OCI-LY7 (cell line): ENCODE data around the gene TRAPPC14. TPM values are rescaled to one million over a fixed set of nuclear protein-coding genes. Genes with fewer than 3 reads are reported as not detected.

ENCODE experiments used
- BruUV-seq: library from RNA; stranded (reverse); fragments of 400-500 nt; replicated peaks from 2 replicates; lab custom pipeline; 2021; lab: Mats Ljungman, UMichigan
- CTCF ChIA-PET: fragments of 300-600 bp; sonication (Branson Sonifier 250); formaldehyde crosslinking; loops from one replicate; lab custom pipeline; 2022; ENCODE audit warnings: antibody characterized with exemption; ENCODE audit not compliant: unreplicated experiment; lab: Charles Lee
- POLR2A ChIA-PET: fragments of 300-600 bp; sonication (Branson Sonifier 250); formaldehyde crosslinking; loops from one replicate; lab custom pipeline; 2022; ENCODE audit warnings: antibody characterized with exemption; lab: Charles Lee
- DNase-seq: peaks from one replicate; pipeline ENCODE4 v3.0.0-alpha.2; 2015; ENCODE audit warnings: low spot score
- H2AFZ ChIP-seq: fragments of 200-600 bp; sonication (generic), shearing (Covaris generic); 2 replicates; pipeline ENCODE4 v1.6.1; 2014; ENCODE audit warnings: mild to moderate bottlenecking, antibody characterized with exemption, low read length, moderate library complexity
- H3K27ac ChIP-seq: fragments of 200-600 bp; sonication (generic); 2 replicates; pipeline ENCODE4 v1.5.1; 2014; ENCODE audit warnings: mixed run types, low read depth, mild to moderate bottlenecking, moderate library complexity, low read length, inconsistent platforms; ENCODE audit not compliant: poor library complexity, severe bottlenecking
- H3K36me3 ChIP-seq: fragments of 200-600 bp; sonication (generic); 2 replicates; pipeline ENCODE4 v1.6.1; 2014; ENCODE audit warnings: mild to moderate bottlenecking, antibody characterized with exemption, low read length, moderate library complexity, mixed read lengths; ENCODE audit not compliant: insufficient read depth
- H3K4me1 ChIP-seq: fragments of 200-600 bp; sonication (generic); 2 replicates; pipeline ENCODE4 v1.5.1; 2014; ENCODE audit warnings: mild to moderate bottlenecking, low read length; ENCODE audit not compliant: insufficient read depth, poor library complexity, severe bottlenecking
- H3K4me2 ChIP-seq: fragments of 200-600 bp; sonication (generic); 2 replicates; pipeline ENCODE4 v1.6.1; 2014; ENCODE audit warnings: mild to moderate bottlenecking, low read length
- H3K4me3 ChIP-seq: fragments of 200-600 bp; sonication (generic); 2 replicates; pipeline ENCODE4 v1.5.1; 2014; ENCODE audit warnings: mild to moderate bottlenecking, low read depth, low read length; ENCODE audit not compliant: poor library complexity, severe bottlenecking
- H3K79me2 ChIP-seq: fragments of 200-600 bp; sonication (generic); 2 replicates; pipeline ENCODE4 v1.6.1; 2016; ENCODE audit warnings: low read depth, mild to moderate bottlenecking, low read length, moderate library complexity, mixed read lengths; ENCODE audit not compliant: insufficient read depth
- H3K9me2 ChIP-seq: fragments of 200-600 bp; sonication (generic); 2 replicates; pipeline ENCODE4 v1.6.1; 2016; ENCODE audit warnings: mild to moderate bottlenecking, low read length, mixed read lengths; ENCODE audit not compliant: insufficient read depth
- H3K9me3 ChIP-seq: fragments of 200-600 bp; sonication (generic); 2 replicates; pipeline ENCODE4 v1.6.1; 2014; ENCODE audit warnings: mild to moderate bottlenecking, mixed run types, low read length, mixed read lengths
- H4K20me1 ChIP-seq: fragments of 200-600 bp; sonication (generic); 2 replicates; pipeline ENCODE4 v1.6.1; 2014; ENCODE audit warnings: mild to moderate bottlenecking, antibody characterized with exemption, low read length, moderate library complexity, mixed read lengths; ENCODE audit not compliant: insufficient read depth
- CTCF ChIP-seq: fragments of 200-600 bp; sonication (generic); conservative IDR thresholded peaks from 2 replicates; pipeline ENCODE4 v1.5.1; 2014; ENCODE audit warnings: mild to moderate bottlenecking, antibody characterized with exemption, low read length, moderate library complexity, mixed read lengths
- EZH2phosphoT487 ChIP-seq: fragments of 200-600 bp; sonication (generic); IDR thresholded peaks from 2 replicates; pipeline ENCODE4 v1.6.1; 2018; ENCODE audit warnings: low read depth, borderline replicate concordance, mild to moderate bottlenecking, mixed run types, antibody characterized with exemption, low read length, moderate library complexity, mixed read lengths
- intact Hi-C: fragments of 100-400 bp; cut with micrococcal nuclease; formaldehyde crosslinking; loops from one replicate; pipeline ENCODE4 v1.10.0; 2022; ENCODE audit not compliant: unreplicated experiment
- total RNA-seq, 2 experiments: library from RNA; depleted of rRNA in 1 of 2; stranded (reverse); fragments of >200 nt in 1 of 2; shearing (Covaris generic) in 1 of 2; gene quantifications; 2 replicates each; pipeline ENCODE4 v1.2.3, GENCODE V29; 2014 to 2022

The TRAPPC14 gene
- total RNA-seq, 2 experiments from 2014 or later = 38.8 to 41.6 TPM

DNA sequence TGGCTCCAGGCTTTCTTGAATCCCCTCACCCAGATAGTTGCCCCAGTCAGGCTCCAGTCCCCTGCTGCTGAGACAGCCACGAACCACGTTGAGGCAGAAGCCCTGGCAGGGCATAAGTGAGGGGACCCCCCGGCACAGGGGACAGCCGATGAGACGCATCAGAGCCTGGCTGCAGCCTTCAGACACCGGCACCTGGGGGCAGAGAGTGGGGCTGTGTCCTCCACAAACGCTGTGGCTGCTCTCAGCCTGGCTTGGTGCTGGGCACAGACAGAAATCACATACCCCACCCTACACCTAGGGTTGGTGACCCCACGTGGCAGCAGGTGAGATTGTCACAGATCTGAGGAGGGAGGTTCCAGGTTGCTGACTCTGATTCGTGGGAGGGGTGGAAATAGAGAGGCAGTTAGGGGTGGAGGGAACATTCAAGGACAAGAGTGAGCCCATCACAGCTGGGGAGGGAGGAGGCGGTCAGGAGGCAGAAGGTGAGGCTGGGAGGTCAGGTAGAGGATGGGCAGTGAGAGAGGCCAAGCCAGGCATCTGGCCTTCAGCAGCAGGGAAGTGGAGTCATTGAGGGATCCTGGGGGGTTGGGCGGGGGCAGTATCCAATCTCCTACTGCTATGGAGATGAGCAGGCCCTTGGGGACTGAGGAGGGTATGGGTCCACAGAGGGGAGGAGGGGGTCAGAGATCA, 15.4 kb upstream of the TRAPPC14 start:
- DNase-seq = peak; percentile 36
- Histone ChIP-seq H3K4me1 (peaks cover 75% of the 10 kb centered on the region), H3K9me2 (no peaks in the 10 kb centered on the region), H3K79me2 (peaks cover 6% of the 10 kb centered on the region; the same call in 1 of the 2 replicates), H3K4me3 (no peak overlapping the region), H3K4me2 (no peak overlapping the region), H3K36me3 (peaks cover 9% of the 10 kb centered on the region; the same call in 1 of the 2 replicates), H3K27ac (no peak overlapping the region), H4K20me1 (no peaks in the 10 kb centered on the region), H3K9me3 (no peaks in the 10 kb centered on the region), H2AFZ (no peak overlapping the region)
- no TSS peak for BruUV-seq
- ChIA-PET POLR2A (interaction anchor here (0.6 to 0.7 kb wide), 2 partner anchors 84 to 249 kb away, joined by 3 read pairs; no protein-coding TSS in a partner anchor), CTCF (interaction anchor here (0.7 kb wide), 1 partner anchor 25 kb away, joined by 3 read pairs; no protein-coding TSS in a partner anchor)
- 0 out of 2 replicates have a peak, but pooled peaks have one; percentile 44 for TF ChIP-seq CTCF
- TF ChIP-seq EZH2phosphoT487 = no peak
- intact Hi-C loops = no loop called here

GRCh38 chr7:100171840-100172239, 13.3 kb upstream of the TRAPPC14 start:
- POLR2A ChIA-PET = interaction anchor here (0.6 to 1.3 kb wide), 4 partner anchors 9 to 225 kb away, joined by 3 to 5 read pairs (median 4); no protein-coding TSS in a partner anchor
- BruUV-seq = no TSS peak
- no peak for TF ChIP-seq CTCF
- TF ChIP-seq EZH2phosphoT487 = no peak
- Histone ChIP-seq H3K4me1 (peaks cover 81% of the 10 kb centered on the region), H3K27ac (no peak overlapping the region), H3K36me3 (peaks cover 9% of the 10 kb centered on the region; the same call in 1 of the 2 replicates), H3K9me2 (no peaks in the 10 kb centered on the region), H3K9me3 (no peaks in the 10 kb centered on the region), H4K20me1 (no peaks in the 10 kb centered on the region), H3K79me2 (peaks cover 6% of the 10 kb centered on the region; the same call in 1 of the 2 replicates), H2AFZ (no peak overlapping the region), H3K4me2 (peak overlapping the region; percentile 65), H3K4me3 (peak overlapping the region; percentile 57)
- DNase-seq = no peak
- CTCF ChIA-PET = interaction anchor here (1.0 kb wide), 1 partner anchor 33 kb away, joined by 4 read pairs; no protein-coding TSS in a partner anchor
- intact Hi-C loops = no loop called here
